ENCODE data around the gene SH3YL1.

- no peak for TF ChIP-seq SIN3A (IDR thresholded peaks at IDR 0.05; ENCODE audit: borderline replicate concordance, insufficient read depth, low read depth, low read length)
- no peak for TF ChIP-seq CTCF (IDR thresholded peaks at IDR 0.05)
Observed at GRCh38 chr2:191311-192190, 72.3 kb downstream of the SH3YL1 start.

Measured in Panc1 (cell line).